Endothelial cell of umbilical vein (primary cell): ENCODE results near the gene SETBP1. TPM values are rescaled to one million over a fixed set of nuclear protein-coding genes. Genes with fewer than 3 reads are reported as not detected.

Experiments used
- BruUV-seq: library from RNA; stranded (reverse); fragments of 400-500 nt; replicated peaks from 2 replicates; lab custom pipeline; 2021; lab: Mats Ljungman, UMichigan
- CTCF ChIA-PET: fragments of 300-600, 350-600 bp; sonication (Branson Sonifier 250); formaldehyde crosslinking; loops from one replicate; lab custom pipeline; 2021; ENCODE audit warnings: antibody characterized with exemption, inconsistent platforms; lab: Charles Lee
- POLR2A ChIA-PET: fragments of 300-600, 350-600 bp; sonication (Branson Sonifier 250); formaldehyde crosslinking; loops from one replicate; lab custom pipeline; 2021; ENCODE audit warnings: antibody characterized with exemption, inconsistent platforms; lab: Charles Lee
- DNase-seq: peaks from one replicate; pipeline ENCODE4 v3.0.0-alpha.2; 2011; ENCODE audit warnings: low read depth, low spot score
- FAIRE-seq: peaks from 2 replicates; lab custom pipeline; 2011; peaks lifted over from hg19 to GRCh38; lab: Jason Lieb, UNC
- H2AFZ ChIP-seq: 2 replicates; pipeline ENCODE4 v1.6.0; 2012; ENCODE audit warnings: low read depth, low read length, control low read depth, inconsistent platforms
- H3K27ac ChIP-seq: 2 replicates; pipeline ENCODE4 v1.5.1; 2011; ENCODE audit warnings: low read depth, mild to moderate bottlenecking, control low read depth, low read length, moderate library complexity; ENCODE audit not compliant: insufficient read depth
- H3K27me3 ChIP-seq, 2 experiments: 2 replicates each; pipeline versions ENCODE4 v1.6.0 to v1.6.1; 2011; ENCODE audit warnings: low read length in 2 of 2, mixed read lengths in 1 of 2; ENCODE audit not compliant: control insufficient read depth in 2 of 2, insufficient read depth in 2 of 2
- H3K36me3 ChIP-seq, 2 experiments: 2 replicates in 1 of 2; 3 replicates in 1 of 2; pipeline ENCODE4 v1.5.1; 2011; ENCODE audit warnings: low read length in 2 of 2, mild to moderate bottlenecking in 1 of 2, moderate library complexity in 1 of 2; ENCODE audit not compliant: control insufficient read depth in 2 of 2, insufficient read depth in 2 of 2; ENCODE audit errors: extremely low read depth in 1 of 2
- H3K4me1 ChIP-seq: 3 replicates; pipeline ENCODE4 v1.5.1; 2011; ENCODE audit warnings: mild to moderate bottlenecking, low read length; ENCODE audit not compliant: control insufficient read depth, insufficient read depth; ENCODE audit errors: extremely low read depth
- H3K4me2 ChIP-seq: 2 replicates; pipeline ENCODE4 v1.6.1; 2011; ENCODE audit warnings: low read length, control low read depth, mixed read lengths; ENCODE audit not compliant: insufficient read depth
- H3K4me3 ChIP-seq, 3 experiments: fragments of 200-600 bp in 1 of 3; sonication (generic), shearing (Covaris generic) in 1 of 3; replicated peaks in 1 of 3; 2 replicates each; pipeline ENCODE4 v1.5.1; 2011 to 2016; ENCODE audit warnings: control low read depth in 3 of 3, low read length in 3 of 3, mild to moderate bottlenecking in 2 of 3, inconsistent platforms in 1 of 3, low read depth in 1 of 3, moderate library complexity in 1 of 3; ENCODE audit not compliant: insufficient read depth in 1 of 3
- H3K79me2 ChIP-seq: 2 replicates; pipeline ENCODE4 v1.6.0; 2012; ENCODE audit warnings: low read length, inconsistent platforms; ENCODE audit not compliant: control insufficient read depth, insufficient read depth
- H3K9ac ChIP-seq: replicated peaks from 2 replicates; pipeline ENCODE3; 2011; ENCODE audit warnings: low read length, control low read depth; ENCODE audit not compliant: insufficient read depth; ENCODE audit errors: extremely low read depth
- H3K9me1 ChIP-seq: replicated peaks from 3 replicates; pipeline ENCODE4 v1.6.0; 2011; ENCODE audit warnings: mild to moderate bottlenecking, low read length; ENCODE audit not compliant: control insufficient read depth, insufficient read depth; ENCODE audit errors: extremely low read depth
- H3K9me3 ChIP-seq: replicated peaks from 2 replicates; pipeline ENCODE4 v1.5.1; 2012; ENCODE audit warnings: low read length, inconsistent platforms; ENCODE audit not compliant: control insufficient read depth, insufficient read depth
- H4K20me1 ChIP-seq: replicated peaks from 2 replicates; pipeline ENCODE3; 2011; ENCODE audit warnings: mild to moderate bottlenecking, low read length; ENCODE audit not compliant: control insufficient read depth, insufficient read depth; ENCODE audit errors: extremely low read depth
- EZH2 ChIP-seq: IDR thresholded peaks from 2 replicates; pipeline ENCODE4 v1.6.1; 2012; ENCODE audit warnings: borderline replicate concordance, low read depth, mild to moderate bottlenecking, moderate library complexity, low read length, inconsistent platforms; ENCODE audit not compliant: severe bottlenecking
- FOS ChIP-seq: IDR thresholded peaks from 2 replicates; pipeline ENCODE4 v1.6.1; 2011; ENCODE audit warnings: mild to moderate bottlenecking, low read length, moderate library complexity, borderline replicate concordance; ENCODE audit not compliant: insufficient read depth
- GATA2 ChIP-seq: IDR thresholded peaks from 2 replicates; pipeline ENCODE4 v1.7.0; 2011; ENCODE audit warnings: low read depth, mild to moderate bottlenecking, moderate library complexity, mixed read lengths, low read length; ENCODE audit not compliant: insufficient read length, insufficient read depth
- JUN ChIP-seq: IDR thresholded peaks from 2 replicates; pipeline ENCODE4 v1.6.1; 2011; ENCODE audit warnings: borderline replicate concordance, low read depth; ENCODE audit not compliant: insufficient read length, insufficient read depth
- MYC ChIP-seq: IDR thresholded peaks from one replicate; pipeline ENCODE4 v1.6.1; 2011; ENCODE audit warnings: mild to moderate bottlenecking, low read depth, low read length
- POLR2A ChIP-seq: IDR thresholded peaks from 2 replicates; pipeline ENCODE4 v1.6.1; 2012; ENCODE audit warnings: low read depth, mild to moderate bottlenecking, control low read depth, low read length
- POLR2AphosphoS5 ChIP-seq: IDR thresholded peaks from 2 replicates; pipeline ENCODE4 v1.6.1; 2012; ENCODE audit warnings: low read depth, mild to moderate bottlenecking, control low read depth, low read length, moderate library complexity; ENCODE audit not compliant: insufficient read depth
- dilution Hi-C: fragments of 300-500 bp; cut with MboI; formaldehyde crosslinking; loops from one replicate; pipeline ENCODE4 v1.15.0; 2019; ENCODE audit warnings: low sequenced_read_pairs; ENCODE audit not compliant: extremely low pct_ligation_motif_present
- intact Hi-C: fragments of 100-400 bp; cut with micrococcal nuclease; formaldehyde crosslinking; loops from one replicate; pipeline ENCODE4 v1.10.0; 2022
- polyA plus RNA-seq, 4 experiments: library from polyadenylated mRNA; depleted of rRNA in 3 of 4; stranded (reverse) in 3 of 4; unstranded in 1 of 4; fragments of >200 nt; gene quantifications; 2 replicates each; pipeline versions ENCODE4 v1.2.1 to v1.2.3, GENCODE V29; 2011 to 2012; ENCODE audit warnings: missing spikeins in 1 of 4
- total RNA-seq: library from RNA; stranded (reverse); gene quantifications from 2 replicates; pipeline ENCODE4 v1.2.3, GENCODE V29; 2021
- TF ChIP-seq, protein P1 (sequence below): IDR thresholded peaks from 2 replicates; pipeline ENCODE4 v1.6.1; 2011; ENCODE audit not compliant: insufficient read depth, insufficient read length
- TF ChIP-seq, protein P2 (sequence below), 2 donors: IDR thresholded peaks; 1 replicate in 1 of 2; 2 replicates in 1 of 2; pipeline ENCODE4 v1.5.1; 2011; ENCODE audit warnings: low read length in 2 of 2, mild to moderate bottlenecking in 2 of 2, moderate library complexity in 2 of 2, control low read depth in 1 of 2, inconsistent platforms in 1 of 2, low read depth in 1 of 2; ENCODE audit not compliant: insufficient read depth in 1 of 2; ENCODE audit errors: extremely low read depth in 1 of 2

The SETBP1 gene
- total and polyA plus RNA-seq, 2 donors (not counting 3 experiments of a cell fraction or from before 2014, with no cell fraction given): 0.76 to 3.1 TPM

- no peaks in the 10 kb centered on the region for H4K20me1 ChIP-seq
- H3K9ac ChIP-seq: no peak overlapping the region
- no TSS peak for BruUV-seq
- intact Hi-C loops (no loop called here), dilution Hi-C loops (no loop called here)
- no peaks in the 10 kb centered on the region for H3K4me1 ChIP-seq
- no peak overlapping the region for H3K4me2 ChIP-seq
- H2AFZ ChIP-seq: no peak overlapping the region
- TF ChIP-seq, protein P1, sequence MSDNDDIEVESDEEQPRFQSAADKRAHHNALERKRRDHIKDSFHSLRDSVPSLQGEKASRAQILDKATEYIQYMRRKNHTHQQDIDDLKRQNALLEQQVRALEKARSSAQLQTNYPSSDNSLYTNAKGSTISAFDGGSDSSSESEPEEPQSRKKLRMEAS: no peak
- TF ChIP-seq JUN (no peak), MYC (no peak), GATA2 (no peak), EZH2 (no peak), FOS (no peak), POLR2A (no peak), POLR2AphosphoS5 (no peak)
- TF ChIP-seq, protein P2, sequence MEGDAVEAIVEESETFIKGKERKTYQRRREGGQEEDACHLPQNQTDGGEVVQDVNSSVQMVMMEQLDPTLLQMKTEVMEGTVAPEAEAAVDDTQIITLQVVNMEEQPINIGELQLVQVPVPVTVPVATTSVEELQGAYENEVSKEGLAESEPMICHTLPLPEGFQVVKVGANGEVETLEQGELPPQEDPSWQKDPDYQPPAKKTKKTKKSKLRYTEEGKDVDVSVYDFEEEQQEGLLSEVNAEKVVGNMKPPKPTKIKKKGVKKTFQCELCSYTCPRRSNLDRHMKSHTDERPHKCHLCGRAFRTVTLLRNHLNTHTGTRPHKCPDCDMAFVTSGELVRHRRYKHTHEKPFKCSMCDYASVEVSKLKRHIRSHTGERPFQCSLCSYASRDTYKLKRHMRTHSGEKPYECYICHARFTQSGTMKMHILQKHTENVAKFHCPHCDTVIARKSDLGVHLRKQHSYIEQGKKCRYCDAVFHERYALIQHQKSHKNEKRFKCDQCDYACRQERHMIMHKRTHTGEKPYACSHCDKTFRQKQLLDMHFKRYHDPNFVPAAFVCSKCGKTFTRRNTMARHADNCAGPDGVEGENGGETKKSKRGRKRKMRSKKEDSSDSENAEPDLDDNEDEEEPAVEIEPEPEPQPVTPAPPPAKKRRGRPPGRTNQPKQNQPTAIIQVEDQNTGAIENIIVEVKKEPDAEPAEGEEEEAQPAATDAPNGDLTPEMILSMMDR (IDR thresholded peaks at IDR 0.05; ENCODE audit: extremely low read depth in 1 of 2, insufficient read depth in 1 of 2, low read depth in 1 of 2, low read length in 2 of 2): no peak
- DNase-seq (no peak), FAIRE-seq (no peak)
- POLR2A ChIA-PET: no interaction called here
- no peaks in the 10 kb centered on the region for H3K36me3 ChIP-seq
- no peaks in the 10 kb centered on the region for H3K9me1 ChIP-seq
- H3K27ac ChIP-seq: no peak overlapping the region
- H3K79me2 ChIP-seq: no peaks in the 10 kb centered on the region
- H3K27me3 ChIP-seq: no peaks in the 10 kb centered on the region
- no peaks in the 10 kb centered on the region for H3K9me3 ChIP-seq
- CTCF ChIA-PET: no interaction called here
- no peak overlapping the region for H3K4me3 ChIP-seq
These were observed 51.9 kb downstream of the SETBP1 start for GRCh38 chr18:44732599-44732998.
